GM20000 (cell line): ENCODE measurements around the gene MKI67.

ENCODE experiments used
- DNase-seq: peaks from one replicate; pipeline ENCODE4 v3.0.0; 2012; ENCODE audit warnings: low spot score
- TF ChIP-seq, protein P1 (sequence below): IDR thresholded peaks from 2 replicates; pipeline ENCODE4 v1.5.1; 2012; ENCODE audit warnings: mild to moderate bottlenecking, control low read depth; ENCODE audit errors: extremely low read depth, missing control alignments

The MKI67 gene

DNA sequence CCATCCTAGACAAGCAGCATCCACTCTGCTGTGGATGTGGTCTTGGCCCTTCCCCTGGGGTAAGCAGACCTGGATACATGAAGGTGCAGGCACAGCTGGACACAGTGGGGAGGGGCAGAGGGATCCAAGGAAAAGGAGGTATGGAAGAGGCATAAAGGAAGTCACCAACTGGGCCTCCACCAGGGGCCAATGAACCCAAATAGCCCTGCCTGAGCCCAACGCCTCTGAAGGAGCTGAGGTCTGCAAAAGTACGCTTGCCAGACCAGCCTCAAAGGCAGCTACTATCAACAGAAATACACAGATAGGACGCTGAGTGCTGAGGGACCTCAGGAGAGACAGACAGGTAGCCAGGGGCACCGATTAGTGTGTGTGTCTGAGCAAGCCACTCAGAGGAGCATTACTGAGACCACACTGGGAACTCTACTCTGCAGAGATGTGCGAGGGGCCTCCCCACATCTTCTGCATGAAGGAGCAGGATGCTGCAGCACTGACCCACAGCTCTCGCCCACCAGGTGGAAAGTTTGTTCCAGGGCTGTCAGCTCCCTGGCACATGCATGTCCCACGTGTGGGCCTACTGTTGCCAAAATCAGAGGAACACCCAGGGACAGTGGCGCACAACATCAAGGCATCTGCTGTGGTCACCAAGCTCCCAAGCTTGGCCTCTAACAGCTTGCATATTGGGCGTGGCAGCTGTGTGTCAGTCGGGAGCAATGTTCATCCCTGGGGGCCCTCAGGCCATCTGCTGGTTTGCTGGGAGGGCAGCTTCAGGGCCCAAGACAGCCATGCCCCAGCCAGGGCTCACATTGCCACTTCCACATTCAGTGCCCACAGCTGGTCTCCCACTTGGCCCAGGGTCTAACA is 40.0 kb downstream of the MKI67 start:
- no peak for DNase-seq
- TF ChIP-seq, protein P1, sequence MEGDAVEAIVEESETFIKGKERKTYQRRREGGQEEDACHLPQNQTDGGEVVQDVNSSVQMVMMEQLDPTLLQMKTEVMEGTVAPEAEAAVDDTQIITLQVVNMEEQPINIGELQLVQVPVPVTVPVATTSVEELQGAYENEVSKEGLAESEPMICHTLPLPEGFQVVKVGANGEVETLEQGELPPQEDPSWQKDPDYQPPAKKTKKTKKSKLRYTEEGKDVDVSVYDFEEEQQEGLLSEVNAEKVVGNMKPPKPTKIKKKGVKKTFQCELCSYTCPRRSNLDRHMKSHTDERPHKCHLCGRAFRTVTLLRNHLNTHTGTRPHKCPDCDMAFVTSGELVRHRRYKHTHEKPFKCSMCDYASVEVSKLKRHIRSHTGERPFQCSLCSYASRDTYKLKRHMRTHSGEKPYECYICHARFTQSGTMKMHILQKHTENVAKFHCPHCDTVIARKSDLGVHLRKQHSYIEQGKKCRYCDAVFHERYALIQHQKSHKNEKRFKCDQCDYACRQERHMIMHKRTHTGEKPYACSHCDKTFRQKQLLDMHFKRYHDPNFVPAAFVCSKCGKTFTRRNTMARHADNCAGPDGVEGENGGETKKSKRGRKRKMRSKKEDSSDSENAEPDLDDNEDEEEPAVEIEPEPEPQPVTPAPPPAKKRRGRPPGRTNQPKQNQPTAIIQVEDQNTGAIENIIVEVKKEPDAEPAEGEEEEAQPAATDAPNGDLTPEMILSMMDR, result no peak

DNA sequence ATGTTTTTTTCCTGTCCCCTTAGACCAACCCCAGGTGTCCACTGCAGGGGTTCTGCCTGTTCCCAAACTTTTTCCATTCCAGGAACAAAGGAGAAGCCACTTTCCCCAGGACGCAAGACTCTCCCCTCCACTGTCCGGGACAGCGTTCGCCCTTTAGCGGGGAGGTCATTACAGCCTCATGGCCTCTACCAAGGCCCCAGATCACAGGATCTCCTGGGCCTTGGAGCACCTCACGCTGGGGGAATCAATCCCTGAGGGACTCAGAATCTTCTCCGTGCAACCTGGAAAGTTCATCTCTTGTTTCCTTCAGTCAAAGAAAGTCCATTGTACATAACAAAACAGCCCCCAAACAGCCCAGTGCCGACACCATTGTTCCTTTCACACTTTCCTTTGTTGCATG is 41.2 kb downstream of the MKI67 start:
- TF ChIP-seq, protein P1, result no peak
- no peak for DNase-seq

- TF ChIP-seq, protein P1, result no peak
- DNase-seq, result no peak
Observed at GRCh38 chr10:128084364-128084763, 41.9 kb downstream of the MKI67 start.

- DNase-seq, result no peak
- TF ChIP-seq, protein P1, result no peak
Observed at GRCh38 chr10:128083191-128083895, 42.9 kb downstream of the MKI67 start.

- DNase-seq, result no peak
- TF ChIP-seq, protein P1, result no peak
Observed at GRCh38 chr10:128081720-128082119, 44.5 kb downstream of the MKI67 start.

GRCh38 chr10:128081222-128081621 is 45.0 kb downstream of the MKI67 start:
- no peak for DNase-seq
- TF ChIP-seq, protein P1, result no peak

- TF ChIP-seq, protein P1, result no peak
- DNase-seq, result no peak
Observed at GRCh38 chr10:128080641-128081040, 45.6 kb downstream of the MKI67 start.
